MG63 (cell line): ENCODE measurements around the gene GPRC5B. TPM values are rescaled to one million over a fixed set of nuclear protein-coding genes. Genes with fewer than 3 reads are reported as not detected.

ENCODE experiments used
- DNase-seq: peaks from one replicate; pipeline ENCODE4 v3.0.0-alpha.2; 2020
- H3K27me3 ChIP-seq: fragments of 250-450 bp; sonication (Bioruptor Pico); 2 replicates; pipeline ENCODE4 v1.5.1; 2020; ENCODE audit warnings: mild to moderate bottlenecking, moderate library complexity
- H3K36me3 ChIP-seq: fragments of 250-450 bp; sonication (Bioruptor Pico); 2 replicates; pipeline ENCODE4 v1.5.1; 2020; ENCODE audit warnings: mild to moderate bottlenecking, moderate library complexity
- H3K4me3 ChIP-seq: fragments of 250-450 bp; sonication (Bioruptor Pico); 2 replicates; pipeline ENCODE4 v1.5.1; 2020; ENCODE audit warnings: mild to moderate bottlenecking, moderate library complexity
- H3K9me3 ChIP-seq: fragments of 250-450 bp; sonication (Bioruptor Pico); 2 replicates; pipeline ENCODE4 v1.5.1; 2020; ENCODE audit warnings: mild to moderate bottlenecking, moderate library complexity
- total RNA-seq: library from RNA; depleted of rRNA; stranded (reverse); fragments of >200 nt; shearing (Covaris generic); gene quantifications from 2 replicates; pipeline ENCODE4 v1.2.3, GENCODE V29; 2014; ENCODE audit warnings: low replicate concordance

GPRC5B gene
- total RNA-seq, 1 experiment from 2014 or later, result 5.3 TPM

- Histone ChIP-seq H3K9me3 (no peaks in the 10 kb centered on the region), H3K36me3 (peaks cover 6% of the 10 kb centered on the region; the same call in 1 of the 2 replicates), H3K4me3 (no peak overlapping the region), H3K27me3 (no peaks in the 10 kb centered on the region)
- peak; percentile 74 for DNase-seq
Measured at GRCh38 chr16:19860166-19861041, 24.2 kb downstream of the GPRC5B start.

- Histone ChIP-seq H3K27me3 (no peaks in the 10 kb centered on the region), H3K4me3 (no peak overlapping the region), H3K9me3 (no peaks in the 10 kb centered on the region), H3K36me3 (peaks cover 6% of the 10 kb centered on the region; the same call in 1 of the 2 replicates)
- DNase-seq, result no peak
Measured at GRCh38 chr16:19859603-19860002, 25.0 kb downstream of the GPRC5B start.

GRCh38 chr16:19859166-19859565 is 25.5 kb downstream of the GPRC5B start:
- no peak overlapping the region for H3K4me3 ChIP-seq
- no peaks in the 10 kb centered on the region for H3K27me3 ChIP-seq
- no peaks in the 10 kb centered on the region for H3K9me3 ChIP-seq
- H3K36me3 ChIP-seq, result peaks cover 6% of the 10 kb centered on the region; the same call in 1 of the 2 replicates
- DNase-seq, result no peak

DNA sequence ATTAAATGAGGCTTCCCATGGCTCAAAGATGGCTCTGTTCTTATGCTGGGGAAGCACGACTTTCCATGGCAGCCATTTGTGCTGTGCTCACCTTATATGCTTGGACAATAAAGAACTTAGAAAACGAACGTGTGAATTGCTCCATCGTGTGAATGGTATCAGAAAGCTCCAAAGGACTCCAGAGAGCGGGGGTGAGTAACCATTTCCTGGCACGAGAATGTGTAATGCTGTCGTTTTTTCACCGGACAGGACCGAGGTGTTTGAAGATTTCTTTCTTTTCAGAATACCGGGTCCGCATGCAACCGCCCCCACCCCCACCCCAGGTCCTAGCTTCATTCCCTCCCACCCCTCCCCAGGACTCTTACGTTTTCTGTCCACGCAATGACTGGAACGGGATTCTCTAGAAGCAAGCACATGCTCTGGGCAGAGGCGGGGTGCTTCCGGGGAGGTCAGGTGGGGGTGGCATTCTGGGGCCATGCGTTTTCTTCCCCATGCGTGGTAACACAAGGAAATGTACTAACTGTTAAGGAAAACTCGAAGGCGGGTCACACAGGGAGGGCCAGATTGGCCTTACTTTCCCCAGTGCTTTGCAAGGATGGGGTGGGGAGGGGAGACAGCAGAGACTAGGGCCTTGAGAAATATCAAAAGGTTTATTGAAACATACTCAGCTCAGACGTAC is 26.2 kb downstream of the GPRC5B start:
- Histone ChIP-seq H3K4me3 (no peak overlapping the region), H3K36me3 (peaks cover 6% of the 10 kb centered on the region; the same call in 1 of the 2 replicates), H3K9me3 (no peaks in the 10 kb centered on the region), H3K27me3 (no peaks in the 10 kb centered on the region)
- DNase-seq, result no peak

DNA sequence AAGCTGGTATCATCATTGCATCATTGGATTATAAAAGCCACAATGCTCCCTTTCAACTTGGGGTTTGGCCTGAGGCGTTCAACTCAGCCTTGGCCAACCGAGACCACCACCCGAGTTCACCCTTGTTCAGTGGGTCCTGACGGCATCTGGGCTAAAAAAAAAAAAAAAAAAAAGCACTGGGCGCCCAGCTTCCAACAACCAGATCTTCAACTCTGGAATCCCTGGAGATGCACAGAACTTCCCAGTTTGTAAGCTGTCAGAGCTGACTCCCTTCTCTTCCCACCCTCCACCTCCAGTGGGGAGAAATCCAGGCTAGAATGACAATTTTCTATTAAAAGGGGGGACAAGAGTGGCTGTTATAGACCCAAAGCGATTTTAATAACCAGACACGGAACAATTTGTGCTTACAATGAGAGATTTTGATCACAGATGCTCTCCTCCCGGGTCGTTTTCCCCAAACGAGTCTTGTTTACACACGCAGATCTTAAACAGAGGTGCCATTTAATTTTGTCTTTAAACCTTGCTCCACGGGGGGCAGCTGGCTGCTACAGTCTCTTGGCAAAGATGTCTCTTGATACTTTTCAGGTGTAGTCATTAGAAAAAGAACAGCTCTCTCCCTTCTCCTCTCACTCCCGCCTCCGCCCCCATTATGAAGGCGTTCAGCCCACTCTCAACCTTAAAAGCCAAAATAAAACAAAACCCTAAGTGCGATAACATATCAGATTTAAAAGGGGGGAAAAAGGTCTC is 26.9 kb downstream of the GPRC5B start:
- no peaks in the 10 kb centered on the region for H3K27me3 ChIP-seq
- H3K9me3 ChIP-seq, result no peaks in the 10 kb centered on the region
- H3K4me3 ChIP-seq, result no peak overlapping the region
- H3K36me3 ChIP-seq, result peaks cover 6% of the 10 kb centered on the region; the same call in 1 of the 2 replicates
- no peak for DNase-seq

DNA sequence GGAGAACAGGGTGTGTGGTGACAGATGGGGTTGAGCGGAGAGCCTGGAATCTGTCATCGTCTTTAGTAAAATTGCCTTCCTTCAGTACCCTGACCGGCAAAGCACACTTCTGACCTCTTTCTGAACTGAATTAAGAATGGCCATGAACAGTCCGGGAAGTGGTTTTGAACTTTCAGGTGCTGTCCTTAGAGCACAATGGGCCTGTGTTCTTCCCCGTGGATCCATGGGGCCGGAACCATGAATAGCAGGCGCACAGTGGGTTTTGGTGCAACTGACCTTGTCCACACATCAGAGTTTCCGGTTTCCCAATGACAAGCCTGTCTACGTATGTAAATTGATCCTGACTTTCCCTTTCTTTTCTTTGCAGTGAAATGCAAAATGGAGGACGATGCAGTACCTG is 28.5 kb downstream of the GPRC5B start:
- no peaks in the 10 kb centered on the region for H3K27me3 ChIP-seq
- H3K36me3 ChIP-seq, result peaks cover 6% of the 10 kb centered on the region; the same call in 1 of the 2 replicates
- no peak for DNase-seq
- no peak overlapping the region for H3K4me3 ChIP-seq
- no peaks in the 10 kb centered on the region for H3K9me3 ChIP-seq

DNA sequence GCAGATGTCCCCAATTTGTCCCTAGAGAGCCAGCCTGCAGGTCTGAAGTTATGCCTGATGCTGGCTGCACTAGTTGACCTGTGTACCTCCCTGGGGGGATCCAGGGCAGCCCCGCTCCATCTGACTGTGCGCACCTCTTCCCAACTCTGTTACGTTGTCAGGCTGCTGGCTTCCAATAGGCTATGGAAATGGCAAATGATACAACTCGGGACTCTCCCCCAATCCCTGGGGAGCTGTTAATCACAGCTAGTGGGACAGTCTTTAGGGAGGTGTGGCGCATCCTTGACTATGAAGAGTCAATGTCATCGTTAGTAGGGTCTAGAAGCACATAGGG is 30.1 kb downstream of the GPRC5B start:
- Histone ChIP-seq H3K36me3 (no peaks in the 10 kb centered on the region; the same call in 1 of the 2 replicates), H3K4me3 (no peak overlapping the region), H3K27me3 (no peaks in the 10 kb centered on the region), H3K9me3 (no peaks in the 10 kb centered on the region)
- DNase-seq, result no peak

- H3K4me3 ChIP-seq, result no peak overlapping the region
- H3K27me3 ChIP-seq, result no peaks in the 10 kb centered on the region
- no peaks in the 10 kb centered on the region for H3K9me3 ChIP-seq
- H3K36me3 ChIP-seq, result no peaks in the 10 kb centered on the region; the same call in 1 of the 2 replicates
- DNase-seq, result peak; percentile 35
Measured at GRCh38 chr16:19853742-19854542, 30.7 kb downstream of the GPRC5B start.

- H3K9me3 ChIP-seq, result no peaks in the 10 kb centered on the region
- DNase-seq, result no peak
- no peaks in the 10 kb centered on the region for H3K27me3 ChIP-seq
- no peaks in the 10 kb centered on the region for H3K36me3 ChIP-seq
- no peak overlapping the region for H3K4me3 ChIP-seq
Measured at GRCh38 chr16:19853132-19853741, 31.4 kb downstream of the GPRC5B start.

GRCh38 chr16:19851476-19851875 is 33.2 kb downstream of the GPRC5B start:
- no peak for DNase-seq
- Histone ChIP-seq H3K9me3 (no peaks in the 10 kb centered on the region), H3K27me3 (no peaks in the 10 kb centered on the region), H3K36me3 (no peaks in the 10 kb centered on the region), H3K4me3 (no peak overlapping the region)

DNA sequence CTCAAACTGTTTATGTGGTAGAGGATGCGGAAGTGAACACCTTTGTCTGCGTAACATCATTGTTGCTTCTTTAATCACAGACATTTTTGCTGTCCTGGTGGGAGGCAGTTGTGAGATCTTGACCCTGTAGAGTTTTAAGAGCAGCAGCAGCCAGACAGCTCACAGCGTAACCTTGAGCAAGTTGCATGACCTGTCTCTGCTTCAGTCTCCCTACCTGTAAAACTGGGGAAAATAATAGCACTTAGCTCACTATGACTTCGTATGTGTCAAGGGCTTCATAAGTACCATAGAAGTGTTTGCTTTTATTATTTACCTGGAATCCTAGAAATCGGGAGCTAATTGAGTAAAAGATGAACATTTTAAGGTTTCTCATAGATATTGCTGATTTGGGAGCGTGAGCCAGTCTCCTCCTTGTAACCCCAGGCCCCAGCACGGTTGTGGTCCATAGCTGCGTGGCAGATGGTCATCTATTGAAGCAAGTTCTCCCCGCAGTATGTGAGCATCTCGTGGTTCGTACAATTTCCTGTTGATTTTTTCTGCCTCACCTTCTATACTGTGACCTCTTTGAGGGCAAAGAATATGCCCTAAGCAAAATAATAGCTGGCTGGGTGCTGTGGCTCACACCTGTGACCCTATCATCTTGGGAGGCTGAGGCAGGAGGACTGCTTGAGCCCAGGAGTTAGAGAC is 34.4 kb downstream of the GPRC5B start:
- no peak for DNase-seq
- H3K4me3 ChIP-seq, result no peak overlapping the region
- no peaks in the 10 kb centered on the region for H3K9me3 ChIP-seq
- H3K36me3 ChIP-seq, result no peaks in the 10 kb centered on the region
- H3K27me3 ChIP-seq, result no peaks in the 10 kb centered on the region

DNA sequence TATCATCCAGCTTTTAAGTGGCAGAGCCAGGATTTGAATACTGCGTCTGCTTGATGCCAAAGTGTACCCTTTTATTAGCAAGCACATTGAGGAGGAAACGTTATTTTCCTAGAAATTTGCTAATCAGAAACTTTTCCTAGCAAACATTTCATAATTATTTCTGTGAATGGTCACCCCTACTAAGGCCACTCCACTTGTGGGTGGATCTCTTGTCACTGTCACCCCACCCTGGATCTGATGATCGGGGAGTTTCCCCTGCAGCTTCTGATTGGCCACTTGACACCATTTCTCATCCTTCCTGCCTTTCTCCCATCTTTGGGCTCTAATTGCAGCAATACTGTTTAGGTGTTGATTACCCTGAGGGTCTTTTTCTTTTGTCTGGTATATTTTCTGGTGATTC is 35.9 kb downstream of the GPRC5B start:
- no peaks in the 10 kb centered on the region for H3K36me3 ChIP-seq
- H3K27me3 ChIP-seq, result no peaks in the 10 kb centered on the region
- no peak overlapping the region for H3K4me3 ChIP-seq
- DNase-seq, result no peak
- H3K9me3 ChIP-seq, result no peaks in the 10 kb centered on the region

DNA sequence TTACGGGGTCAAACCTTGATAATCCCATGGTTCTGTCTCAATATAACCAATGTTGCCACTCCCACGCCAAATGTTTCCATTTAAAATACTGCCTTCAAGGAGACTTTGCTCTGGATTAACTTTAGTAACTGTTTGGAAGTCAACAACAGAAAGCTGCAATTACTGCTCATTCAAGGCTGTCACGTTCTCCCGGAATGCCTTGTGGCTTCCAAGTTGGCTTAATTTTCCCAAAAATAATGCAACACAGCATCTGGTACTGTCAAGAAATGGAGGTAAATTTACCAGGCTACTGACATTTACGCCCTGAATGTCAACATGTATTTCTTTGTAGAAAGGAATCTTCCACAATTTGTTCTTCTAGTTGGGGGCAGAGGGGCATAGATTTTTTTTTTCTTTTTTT is 38.2 kb downstream of the GPRC5B start:
- no peak overlapping the region for H3K4me3 ChIP-seq
- H3K27me3 ChIP-seq, result no peaks in the 10 kb centered on the region
- H3K9me3 ChIP-seq, result no peaks in the 10 kb centered on the region
- DNase-seq, result no peak
- H3K36me3 ChIP-seq, result no peaks in the 10 kb centered on the region

DNA sequence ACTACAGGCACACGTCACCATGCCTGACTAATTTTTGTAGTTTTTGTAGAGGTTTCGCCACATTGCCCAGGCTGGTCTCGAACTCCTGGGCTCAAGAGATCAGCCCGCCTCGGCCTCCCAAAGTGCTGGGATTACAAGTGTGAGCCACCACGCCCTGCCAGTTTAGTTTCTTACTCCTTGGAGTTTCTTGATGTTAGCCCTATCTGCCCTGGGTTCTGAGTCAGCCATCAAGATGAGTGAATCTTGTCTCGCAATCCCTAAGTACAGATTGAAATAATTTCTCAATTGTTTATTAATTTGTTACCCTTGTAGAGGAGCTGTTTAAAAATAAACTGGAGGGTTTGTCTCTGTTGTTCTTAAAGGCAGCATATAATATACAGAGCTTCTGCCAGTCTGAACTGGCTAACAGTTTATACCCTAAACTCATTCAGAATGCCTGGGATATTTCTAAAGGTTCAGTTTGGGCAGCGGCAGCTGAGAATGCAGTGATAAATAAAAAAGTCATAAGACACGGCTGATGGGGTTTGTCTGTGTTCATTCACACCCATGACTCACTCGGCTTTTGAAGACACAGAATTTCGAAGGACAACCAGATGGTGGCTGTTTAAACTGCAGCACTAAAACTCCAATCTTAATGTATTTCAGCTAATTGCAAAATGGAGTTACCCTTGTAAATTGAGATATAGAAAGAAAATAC is 39.6 kb downstream of the GPRC5B start:
- H3K9me3 ChIP-seq, result no peaks in the 10 kb centered on the region
- H3K4me3 ChIP-seq, result no peak overlapping the region

GRCh38 chr16:19843371-19843770 is 41.3 kb downstream of the GPRC5B start:
- no peak for DNase-seq
- Histone ChIP-seq H3K9me3 (no peaks in the 10 kb centered on the region), H3K36me3 (no peaks in the 10 kb centered on the region), H3K4me3 (no peak overlapping the region), H3K27me3 (no peaks in the 10 kb centered on the region)

More for the DNA sequence above, 39.6 kb downstream of the GPRC5B start:
- H3K36me3 ChIP-seq, result no peaks in the 10 kb centered on the region
- no peaks in the 10 kb centered on the region for H3K27me3 ChIP-seq
- DNase-seq, result peak; percentile 50
